Measurements from ENCODE around the gene CREBRF. TPM values are rescaled to one million over a fixed set of nuclear protein-coding genes. Genes with fewer than 3 reads are reported as not detected.

CREBRF gene
- total RNA-seq, 1 experiment from 2014 or later: 12.3 TPM

GRCh38 chr5:173144200-173145176 is 88.3 kb downstream of the CREBRF start, which contains the start of gene BNIP1:
Gene BNIP1 (plus strand): TSS chr5:173144531. CDS start chr5:173144546, 15 bp downstream.
- ChIA-PET POLR2A (interaction anchor here (0.8 to 1.2 kb wide), 5 partner anchors 87 to 186 kb away, joined by 3 to 10 read pairs (median 3); partner anchors contain the start of gene ATP6V0E1), CTCF (interaction anchor here (0.6 to 2.7 kb wide), 9 partner anchors 9 to 437 kb away, joined by 4 to 21 read pairs (median 6); partner anchors contain the start of genes ATP6V0E1 and RPL26L1)

GRCh38 chr5:173148354-173148753 is 92.2 kb downstream of the CREBRF start:
- Mint-ChIP-seq H3K4me1 (ENCODE audit: low read depth, unreplicated experiment) (peaks cover 7% of the 10 kb centered on the region), H3K36me3 (ENCODE audit: insufficient read depth, unreplicated experiment) (peaks cover 35% of the 10 kb centered on the region), H3K9me3 (ENCODE audit: unreplicated experiment) (no peaks in the 10 kb centered on the region), H3K4me3 (ENCODE audit: unreplicated experiment) (no peak overlapping the region), H3K27ac (ENCODE audit: unreplicated experiment) (no peak overlapping the region), H3K27me3 (ENCODE audit: insufficient read depth, unreplicated experiment) (no peaks in the 10 kb centered on the region)
- no peaks in the 10 kb centered on the region for H3K9me3 ChIP-seq
- POLR2A ChIA-PET: no interaction called here
- no peak for TF ChIP-seq CTCF (IDR thresholded peaks at IDR 0.05; ENCODE audit: insufficient read depth in 1 of 2, low read depth in 1 of 2, low read length in 1 of 2, severe bottlenecking in 1 of 2, unreplicated experiment in 1 of 2)
- no peaks in the 10 kb centered on the region for H3K27me3 ChIP-seq (replicated peaks; ENCODE audit: control insufficient read depth, insufficient read depth, low read length)
- H3K36me3 ChIP-seq (ENCODE audit: control insufficient read depth, insufficient read depth, low read length): no peaks in the 10 kb centered on the region
- no TSS peak for BruUV-seq (replicated peaks)
- no peak for DNase-seq
- H3K4me1 ChIP-seq: peaks cover 3% of the 10 kb centered on the region; the same call in 1 of the 2 replicates
- no peak overlapping the region for H3K4me3 ChIP-seq (ENCODE audit: low read depth, low read length)
- CTCF ChIA-PET: no interaction called here
- intact Hi-C loops (cut with micrococcal nuclease; ENCODE audit: unreplicated experiment): no loop called here

More at GRCh38 chr5:173144200-173145176, 88.3 kb downstream of the CREBRF start, which contains the start of gene BNIP1:
- H3K9me3 Mint-ChIP-seq (ENCODE audit: unreplicated experiment): no peaks in the 10 kb centered on the region
- H3K4me1 Mint-ChIP-seq (ENCODE audit: low read depth, unreplicated experiment): peaks cover 7% of the 10 kb centered on the region
- Histone ChIP-seq H3K36me3 (ENCODE audit: control insufficient read depth, insufficient read depth, low read length) (no peaks in the 10 kb centered on the region), H3K27me3 (replicated peaks; ENCODE audit: control insufficient read depth, insufficient read depth, low read length) (no peaks in the 10 kb centered on the region), H3K4me1 (peaks cover 3% of the 10 kb centered on the region; the same call in 1 of the 2 replicates), H3K4me3 (ENCODE audit: low read depth, low read length) (peak within 1 kb of the TSS; percentile 86), H3K9me3 (no peaks in the 10 kb centered on the region)
- H3K27ac Mint-ChIP-seq (ENCODE audit: unreplicated experiment): peak within 1 kb of the TSS; percentile 100
- peak within 1 kb of the TSS; percentile 100 for H3K4me3 Mint-ChIP-seq (ENCODE audit: unreplicated experiment)
- no peaks in the 10 kb centered on the region for H3K27me3 Mint-ChIP-seq (ENCODE audit: insufficient read depth, unreplicated experiment)
- H3K36me3 Mint-ChIP-seq (ENCODE audit: insufficient read depth, unreplicated experiment): peaks cover 24% of the 10 kb centered on the region
- BruUV-seq (replicated peaks): TSS peak; percentile 51
- peak; percentile 97 to 99 for DNase-seq
- peak; percentile 78 to 98 for TF ChIP-seq CTCF (IDR thresholded peaks at IDR 0.05; ENCODE audit: insufficient read depth in 1 of 2, low read depth in 1 of 2, low read length in 1 of 2, severe bottlenecking in 1 of 2, unreplicated experiment in 1 of 2)
- intact Hi-C loops (cut with micrococcal nuclease; ENCODE audit: unreplicated experiment): loop anchor here (1.0 kb wide), 3 partner anchors 87 to 166 kb away; no protein-coding TSS in a partner anchor

DNA sequence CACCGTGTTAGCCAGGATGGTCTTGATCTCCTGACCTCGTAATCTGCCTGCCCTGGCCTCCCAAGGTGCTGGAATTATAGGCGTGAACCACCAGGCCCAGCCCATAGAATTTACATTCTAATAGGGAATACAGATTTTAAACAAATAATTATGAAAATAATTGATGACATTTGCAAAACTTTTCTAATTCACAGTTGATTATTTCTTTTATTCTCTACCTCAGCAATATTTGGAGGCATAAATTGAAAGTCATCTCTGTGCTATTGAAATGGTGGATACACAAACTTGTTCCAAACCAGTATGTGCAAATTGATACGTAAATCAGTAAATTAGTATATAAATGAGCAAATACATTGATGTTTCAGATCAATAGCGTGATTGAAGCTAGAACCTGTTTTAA is 96.4 kb downstream of the CREBRF start:
- Histone ChIP-seq H3K27me3 (replicated peaks; ENCODE audit: control insufficient read depth, insufficient read depth, low read length) (no peaks in the 10 kb centered on the region), H3K4me3 (ENCODE audit: low read depth, low read length) (no peak overlapping the region), H3K4me1 (no peaks in the 10 kb centered on the region), H3K36me3 (ENCODE audit: control insufficient read depth, insufficient read depth, low read length) (no peaks in the 10 kb centered on the region), H3K9me3 (no peaks in the 10 kb centered on the region)
- no TSS peak for BruUV-seq (replicated peaks)
- intact Hi-C loops (cut with micrococcal nuclease; ENCODE audit: unreplicated experiment): no loop called here
- POLR2A ChIA-PET: no interaction called here
- Mint-ChIP-seq H3K36me3 (ENCODE audit: insufficient read depth, unreplicated experiment) (peaks cover 43% of the 10 kb centered on the region), H3K27me3 (ENCODE audit: insufficient read depth, unreplicated experiment) (no peaks in the 10 kb centered on the region), H3K4me1 (ENCODE audit: low read depth, unreplicated experiment) (peaks cover 9% of the 10 kb centered on the region), H3K4me3 (ENCODE audit: unreplicated experiment) (no peak overlapping the region), H3K9me3 (ENCODE audit: unreplicated experiment) (no peaks in the 10 kb centered on the region), H3K27ac (ENCODE audit: unreplicated experiment) (no peak overlapping the region)
- CTCF ChIA-PET: no interaction called here
- TF ChIP-seq CTCF (IDR thresholded peaks at IDR 0.05; ENCODE audit: insufficient read depth in 1 of 2, low read depth in 1 of 2, low read length in 1 of 2, severe bottlenecking in 1 of 2, unreplicated experiment in 1 of 2): no peak
- no peak for DNase-seq
